ENCODE measurements around the gene ROBO1.

ROBO1 gene

DNA sequence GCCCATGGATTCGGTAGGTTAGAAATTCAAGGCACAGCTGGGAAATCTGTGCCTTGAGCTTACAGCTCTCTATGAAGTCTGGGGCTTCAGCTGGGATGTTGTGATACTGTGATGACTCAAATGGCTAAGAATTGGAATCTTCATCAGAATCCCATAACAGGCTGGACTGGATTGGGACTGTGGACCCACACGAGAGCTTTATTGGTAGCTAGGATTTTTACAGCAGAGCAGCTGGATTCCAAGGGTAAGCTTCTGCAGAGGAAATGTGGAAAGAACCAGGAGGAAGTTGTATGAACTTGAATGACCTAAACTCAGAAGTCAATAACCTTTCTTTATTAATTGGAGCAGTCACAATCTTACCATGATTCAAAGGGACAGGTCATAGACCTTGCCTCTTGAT lies 1187.1 kb downstream of the ROBO1 start:
- DNase-seq, result no peak

DNA sequence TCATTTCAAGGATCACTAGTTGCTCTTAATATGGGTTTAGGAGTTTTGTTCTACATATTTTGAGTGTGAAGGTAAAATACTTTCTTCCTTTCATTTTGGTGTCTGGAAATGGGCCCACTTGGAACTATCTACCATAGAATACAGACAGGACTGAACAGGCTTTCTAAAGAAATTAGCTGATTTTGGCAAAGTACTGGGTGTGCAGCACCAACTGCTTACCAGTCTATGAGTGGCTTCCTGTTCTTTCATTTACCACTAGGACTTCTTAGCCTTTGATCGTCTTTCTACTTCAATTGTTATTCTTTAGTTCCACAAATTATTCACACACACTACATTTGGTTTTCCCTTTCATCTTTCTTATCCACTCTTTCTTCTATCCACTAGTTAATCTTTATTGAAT lies 1196.3 kb downstream of the ROBO1 start:
- peak; percentile 7 to 71 for DNase-seq

DNA sequence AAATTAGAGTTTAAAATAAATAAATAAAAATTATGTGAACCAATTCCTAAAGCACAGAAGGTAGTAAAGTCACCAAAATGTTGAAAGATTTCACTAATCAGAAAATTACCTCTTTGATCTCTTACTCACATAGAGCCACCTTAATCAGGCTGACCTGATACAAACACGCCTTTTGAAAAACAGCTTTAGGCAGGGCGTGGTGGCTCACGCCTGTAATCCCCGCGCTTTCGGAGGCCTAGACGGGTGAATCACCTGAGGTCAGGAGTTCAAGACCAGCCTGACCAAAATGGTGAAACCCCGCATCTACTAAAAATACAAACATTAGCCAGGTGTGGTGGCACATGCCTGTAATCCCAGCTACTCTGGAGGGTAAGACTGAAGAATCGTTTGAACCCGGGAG lies 1197.3 kb downstream of the ROBO1 start:
- DNase-seq, result no peak

GRCh38 chr3:78569804-78570203 lies 1198.0 kb downstream of the ROBO1 start:
- no peak for DNase-seq

- no peak for DNase-seq
Measured at GRCh38 chr3:78565712-78566111, 1202.1 kb downstream of the ROBO1 start.

GRCh38 chr3:78562328-78562727 lies 1205.5 kb downstream of the ROBO1 start:
- no peak for DNase-seq

Measured in NCI-H446 (cell line).